Esophagus squamous epithelium (tissue), 4 donors: Measurements from ENCODE around the gene OSBPL5.

Experiments used
- POLR2A ChIP-seq, 4 donors: fragments of 450-650 bp; IDR thresholded peaks; one replicate each; pipeline ENCODE4 v1.6.1; 2017; ENCODE audit warnings: antibody characterized with exemption in 4 of 4, mild to moderate bottlenecking in 4 of 4, moderate library complexity in 3 of 4
- TF ChIP-seq, protein P1 (sequence below), 6 experiments: fragments of 450-650 bp in 4 of 6; fragments of 200-600 bp in 2 of 6; sonication (generic) in 2 of 6; IDR thresholded peaks; one replicate each; pipeline ENCODE4 v1.5.1; 2016 to 2019; ENCODE audit warnings: antibody characterized with exemption in 6 of 6, mild to moderate bottlenecking in 4 of 6, moderate library complexity in 4 of 6

DNA sequence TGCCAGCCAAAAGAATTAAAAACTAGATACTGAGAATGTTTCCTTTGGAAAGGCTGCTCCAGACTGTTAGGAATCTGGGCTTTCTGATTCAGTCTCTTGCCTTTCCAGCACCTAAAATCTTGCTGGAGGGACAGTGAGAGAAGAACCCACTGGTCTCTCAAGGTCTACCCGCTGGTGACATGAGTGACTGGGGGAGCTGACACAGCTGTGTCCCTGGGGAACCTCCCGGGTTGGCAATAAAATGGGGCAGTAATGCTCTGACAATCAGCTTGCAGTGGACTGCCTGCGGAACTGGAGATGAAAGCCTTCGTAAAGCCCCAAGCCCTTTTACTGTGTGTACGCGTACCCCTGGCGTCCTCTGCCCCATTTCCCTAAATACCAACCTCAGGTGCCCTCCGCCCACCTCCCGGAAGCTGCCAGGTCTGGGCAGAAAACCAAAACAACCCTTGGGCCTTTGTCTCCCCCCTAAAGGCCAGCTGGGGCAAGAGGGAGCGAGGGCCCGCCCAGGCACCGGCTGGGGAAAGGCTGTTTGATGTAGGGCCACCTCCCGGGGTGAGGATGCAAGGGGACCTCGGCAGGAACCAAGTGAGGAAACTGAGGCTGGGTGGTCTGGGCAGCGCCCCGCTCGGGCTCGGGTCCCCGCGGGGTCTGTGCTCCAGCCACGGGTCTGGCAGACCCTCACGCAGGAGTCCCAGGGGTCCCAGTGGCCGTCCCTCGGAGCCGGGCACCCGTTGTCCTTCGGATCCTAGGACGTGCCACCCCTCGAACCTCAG is 108.6 kb downstream of the OSBPL5 start:
- TF ChIP-seq, protein P1, sequence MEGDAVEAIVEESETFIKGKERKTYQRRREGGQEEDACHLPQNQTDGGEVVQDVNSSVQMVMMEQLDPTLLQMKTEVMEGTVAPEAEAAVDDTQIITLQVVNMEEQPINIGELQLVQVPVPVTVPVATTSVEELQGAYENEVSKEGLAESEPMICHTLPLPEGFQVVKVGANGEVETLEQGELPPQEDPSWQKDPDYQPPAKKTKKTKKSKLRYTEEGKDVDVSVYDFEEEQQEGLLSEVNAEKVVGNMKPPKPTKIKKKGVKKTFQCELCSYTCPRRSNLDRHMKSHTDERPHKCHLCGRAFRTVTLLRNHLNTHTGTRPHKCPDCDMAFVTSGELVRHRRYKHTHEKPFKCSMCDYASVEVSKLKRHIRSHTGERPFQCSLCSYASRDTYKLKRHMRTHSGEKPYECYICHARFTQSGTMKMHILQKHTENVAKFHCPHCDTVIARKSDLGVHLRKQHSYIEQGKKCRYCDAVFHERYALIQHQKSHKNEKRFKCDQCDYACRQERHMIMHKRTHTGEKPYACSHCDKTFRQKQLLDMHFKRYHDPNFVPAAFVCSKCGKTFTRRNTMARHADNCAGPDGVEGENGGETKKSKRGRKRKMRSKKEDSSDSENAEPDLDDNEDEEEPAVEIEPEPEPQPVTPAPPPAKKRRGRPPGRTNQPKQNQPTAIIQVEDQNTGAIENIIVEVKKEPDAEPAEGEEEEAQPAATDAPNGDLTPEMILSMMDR (IDR thresholded peaks at IDR 0.05): no peak
- no peak for TF ChIP-seq POLR2A (IDR thresholded peaks at IDR 0.05)
